Activated T-cell treated with anti-CD3 and anti-CD28 coated beads for 1 hour (primary cell): ENCODE data around the gene GABRR1.
"Not testable (repeated sequence)": the region's sequence is repeated elsewhere in the genome, so short reads cannot be mapped to it uniquely, and the experiment has no call there.

Experiments used
- DNase-seq: peaks from one replicate; pipeline ENCODE4 v3.0.0-alpha.2; 2020; ENCODE audit warnings: low read depth

Gene GABRR1

GRCh38 chr6:89154131-89154530, 63.0 kb downstream of the GABRR1 start:
- no peak for DNase-seq

- no peak for DNase-seq
These were observed 69.0 kb downstream of the GABRR1 start for GRCh38 chr6:89148016-89148750.

GRCh38 chr6:89146718-89147700, 70.1 kb downstream of the GABRR1 start:
- peak; percentile 12 for DNase-seq

- DNase-seq: peak; percentile 50
These were observed 71.0 kb downstream of the GABRR1 start, which contains the start of gene PM20D2 for GRCh38 chr6:89145956-89146717. PM20D2 (plus strand) TSS chr6:89146055; CDS start chr6:89146145, 90 bp downstream.

GRCh38 chr6:89145091-89145955, 71.8 kb downstream of the GABRR1 start:
- DNase-seq: no peak

GRCh38 chr6:89144354-89144906, 72.7 kb downstream of the GABRR1 start:
- no peak for DNase-seq

GRCh38 chr6:89140347-89141156, 76.6 kb downstream of the GABRR1 start:
- DNase-seq: no peak

GRCh38 chr6:89139509-89140346, 77.4 kb downstream of the GABRR1 start:
- no peak for DNase-seq

- DNase-seq: no peak
These were observed 79.0 kb downstream of the GABRR1 start for GRCh38 chr6:89138173-89138572.

GRCh38 chr6:89134723-89135122, 82.4 kb downstream of the GABRR1 start:
- no peak for DNase-seq

GRCh38 chr6:89133981-89134380, 83.2 kb downstream of the GABRR1 start:
- no peak for DNase-seq

GRCh38 chr6:89132057-89132456, 85.1 kb downstream of the GABRR1 start:
- DNase-seq: no peak

GRCh38 chr6:89131599-89131998, 85.6 kb downstream of the GABRR1 start:
- DNase-seq: no peak

- not testable (repeated sequence) for DNase-seq
These were observed 88.9 kb downstream of the GABRR1 start for GRCh38 chr6:89128256-89128671.
